Adipose tissue (tissue), 3 donors: ENCODE data around the gene PADI2. TPM values are rescaled to one million over a fixed set of nuclear protein-coding genes. Genes with fewer than 3 reads are reported as not detected.

Source experiments
- H3K27ac ChIP-seq: one replicate; pipeline ENCODE4 v1.5.1; 2013; ENCODE audit warnings: low read depth, low read length
- WGBS, 3 donors: extraction: QIAGEN DNeasy Blood & Tissue Kit; methylation state at CpG; one replicate each; pipeline ENCODE4 v1.1.7; 2013; 5-methylcytosine and 5-hydroxymethylcytosine counted together
- polyA plus RNA-seq, 3 donors: library from polyadenylated mRNA; stranded (reverse); fragments of 200-250 nt; gene quantifications; one replicate each; pipeline ENCODE4 v1.2.3, GENCODE V29; 2013
- donor health status: healthy with polysubstance abuse.
- donor health status: Bipolar disorder and iron deficiency.
- donor health status: healthy.

Gene PADI2
- polyA plus RNA-seq, 3 donors = 1.2 to 4.3 (median 4.2) TPM

DNA sequence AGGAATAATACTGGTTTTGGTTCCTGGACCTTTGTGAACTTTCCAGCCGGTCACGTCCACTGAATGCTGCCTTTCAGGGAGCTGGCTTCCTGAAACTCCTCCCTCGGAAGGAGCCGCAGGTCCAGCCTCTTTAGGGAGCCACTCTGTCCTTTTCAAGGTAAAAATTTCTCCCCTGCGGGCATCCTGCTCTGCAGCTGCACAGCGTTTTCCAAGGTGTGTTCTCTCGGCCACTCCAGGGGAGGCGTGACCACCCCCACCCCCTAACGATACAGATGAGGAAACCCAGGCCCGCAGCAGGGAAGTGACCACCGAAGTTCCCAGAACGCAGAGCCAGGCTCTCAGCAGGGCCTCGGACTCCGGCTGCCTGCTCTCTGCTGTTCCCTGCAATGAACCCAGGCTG, 21.5 kb downstream of the PADI2 start:
- no peak overlapping the region for H3K27ac ChIP-seq

DNA sequence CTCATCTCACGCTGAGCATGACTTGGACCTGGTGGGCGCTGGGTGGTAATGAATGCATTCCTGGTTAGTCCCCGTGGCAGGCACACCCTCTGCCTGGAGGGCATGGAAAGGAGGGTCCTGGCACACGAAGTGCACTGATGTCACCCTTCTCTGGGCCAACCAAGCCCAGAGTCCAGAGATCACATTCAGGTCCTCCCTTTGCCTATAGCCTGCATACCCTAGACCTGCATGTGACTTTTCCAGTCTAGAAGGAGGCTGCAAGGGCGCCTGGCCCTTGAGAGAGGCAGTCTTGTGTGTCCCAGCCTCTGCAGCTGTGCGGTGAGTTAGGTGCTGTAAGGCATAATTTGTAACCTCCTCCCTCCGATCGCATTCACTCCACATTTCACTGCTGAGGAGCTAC, 22.1 kb downstream of the PADI2 start:
- no peak overlapping the region for H3K27ac ChIP-seq
- 71 to 84% (median 82%) methylated on average over 8 of the region's 8 CpGs for WGBS, 3 donors

More for the DNA sequence above, 21.5 kb downstream of the PADI2 start:
- 26 to 62% (median 40%) methylated on average over 14 of the region's 14 CpGs for WGBS, 3 donors

DNA sequence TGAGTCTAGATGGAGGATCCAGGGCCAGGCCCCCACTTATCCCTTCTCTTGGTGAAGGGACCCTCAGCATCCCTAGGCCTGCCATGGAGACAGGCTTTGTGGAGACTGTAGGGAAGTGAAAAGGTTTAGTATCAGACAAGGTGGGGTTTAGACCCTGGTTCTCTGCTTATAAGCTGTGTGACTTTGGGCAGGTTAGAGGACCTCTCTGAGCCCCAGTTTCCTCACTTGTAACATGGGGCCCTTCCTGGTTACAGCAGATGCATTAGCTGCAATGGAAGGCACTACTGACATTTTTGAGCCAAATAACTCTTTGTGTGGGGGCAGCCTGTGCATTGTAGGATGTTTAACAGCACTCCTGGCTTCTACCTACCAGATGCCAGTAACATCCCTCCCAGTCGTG, 22.7 kb downstream of the PADI2 start:
- no peak overlapping the region for H3K27ac ChIP-seq
- 0 to 62% (median 37%) methylated on average over 1 of the region's 1 CpG for WGBS, 3 donors

- 36 to 72% (median 53%) methylated on average over 4 of the region's 4 CpGs for WGBS, 3 donors
- no peak overlapping the region for H3K27ac ChIP-seq
Observed at GRCh38 chr1:17095141-17095540, 24.1 kb downstream of the PADI2 start.

- whole genome bisulfite sequencing, 3 donors = 56 to 80% (median 67%) methylated on average over 5 of the region's 5 CpGs
- H3K27ac ChIP-seq = no peak overlapping the region
Observed at GRCh38 chr1:17094664-17095063, 24.6 kb downstream of the PADI2 start.

- no peak overlapping the region for H3K27ac ChIP-seq
- WGBS, 3 donors = 83 to 93% (median 85%) methylated on average over 8 of the region's 8 CpGs
Observed at GRCh38 chr1:17093822-17094393, 25.3 kb downstream of the PADI2 start.

- 63 to 73% (median 66%) methylated on average over 7 of the region's 7 CpGs for WGBS, 3 donors
- H3K27ac ChIP-seq = no peak overlapping the region
Observed at GRCh38 chr1:17091252-17091651, 28.0 kb downstream of the PADI2 start.

DNA sequence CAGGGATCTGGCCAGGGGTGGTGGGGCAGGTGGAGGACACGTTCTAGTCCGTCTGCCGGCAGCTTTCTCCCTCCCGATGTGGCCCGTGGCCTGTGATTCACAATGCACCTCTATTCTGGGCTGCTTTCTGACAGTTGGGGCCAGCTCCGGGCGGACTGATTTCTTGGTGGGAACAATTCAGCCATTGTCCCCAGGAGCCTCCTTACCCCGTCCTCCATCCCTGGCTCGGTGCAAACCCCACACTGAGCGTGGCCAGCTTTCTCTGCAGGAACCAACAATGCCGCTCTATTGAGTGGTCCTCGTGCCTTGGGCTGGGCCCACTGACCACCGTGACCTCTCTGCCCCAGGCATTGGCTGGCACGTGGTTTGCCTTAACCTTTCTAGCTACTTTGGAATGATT, 29.7 kb downstream of the PADI2 start:
- WGBS, 3 donors = 68 to 86% (median 85%) methylated on average over 14 of the region's 14 CpGs
- no peak overlapping the region for H3K27ac ChIP-seq

- 58 to 72% (median 68%) methylated on average over 6 of the region's 6 CpGs for WGBS, 3 donors
- H3K27ac ChIP-seq = no peak overlapping the region
Observed at GRCh38 chr1:17086751-17087150, 32.5 kb downstream of the PADI2 start.

- 64 to 83% (median 67%) methylated on average over 10 of the region's 10 CpGs for WGBS, 3 donors
- no peak overlapping the region for H3K27ac ChIP-seq
Observed at GRCh38 chr1:17084787-17085186, 34.5 kb downstream of the PADI2 start.

DNA sequence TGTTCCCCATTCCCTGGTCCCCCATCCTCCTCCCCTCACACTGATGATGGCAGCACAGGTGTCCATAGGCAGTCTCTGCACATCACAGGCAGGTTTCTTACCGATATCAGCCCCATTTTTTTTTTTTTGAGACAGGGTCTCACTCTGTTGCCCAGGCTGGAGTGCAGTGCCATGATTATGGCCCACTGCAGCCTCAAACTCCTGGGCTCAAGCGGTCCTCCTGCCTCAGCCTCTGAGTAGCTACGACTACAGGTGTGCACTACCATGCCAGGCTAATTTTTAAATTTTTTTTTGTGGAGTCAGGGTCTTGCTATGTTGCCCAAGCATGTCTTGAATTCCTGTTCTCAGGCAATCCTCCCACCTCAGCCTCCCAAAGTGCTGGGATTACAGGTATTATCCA, 36.5 kb downstream of the PADI2 start:
- H3K27ac ChIP-seq = no peak overlapping the region
- WGBS, 3 donors = 91 to 96% (median 94%) methylated on average over 3 of the region's 3 CpGs

- WGBS, 3 donors = 31 to 90% (median 76%) methylated on average over 2 of the region's 2 CpGs
- H3K27ac ChIP-seq = no peak overlapping the region
Observed at GRCh38 chr1:17081439-17081838, 37.8 kb downstream of the PADI2 start.

GRCh38 chr1:17080880-17081279, 38.4 kb downstream of the PADI2 start:
- WGBS, 3 donors = 30 to 85% (median 85%) methylated on average over 4 of the region's 4 CpGs
- no peak overlapping the region for H3K27ac ChIP-seq

DNA sequence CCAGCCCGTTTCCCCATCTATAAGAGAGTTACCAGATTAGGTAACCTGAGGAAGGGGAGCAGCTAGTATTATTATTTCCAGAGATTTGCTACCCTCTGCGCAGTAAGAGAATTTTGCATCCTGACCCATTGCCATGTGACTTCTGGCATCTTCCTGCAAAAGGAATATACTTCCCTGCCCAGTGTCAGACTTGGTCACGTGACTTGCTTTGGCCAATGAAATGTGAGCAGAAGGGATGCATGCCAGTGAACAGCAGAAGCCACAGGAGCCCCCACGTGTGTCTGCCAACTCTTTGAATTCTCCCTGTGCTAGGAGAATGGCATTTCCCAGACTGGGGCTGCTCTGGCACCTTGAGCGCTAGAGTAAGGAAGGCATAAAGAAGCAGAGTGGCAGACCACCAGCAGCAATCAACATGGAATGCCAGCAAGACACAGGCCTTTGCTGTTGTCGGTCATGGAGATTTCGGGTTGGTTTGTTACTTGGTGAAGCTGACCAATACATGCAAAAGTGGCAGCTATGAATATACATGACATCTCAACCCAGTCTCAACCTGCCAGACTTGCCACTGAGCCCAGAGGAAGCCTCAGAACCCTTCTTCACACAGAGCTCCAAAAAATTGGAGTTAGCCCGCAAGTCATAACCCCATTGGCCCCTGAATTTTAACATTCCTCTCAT, 39.0 kb downstream of the PADI2 start:
- H3K27ac ChIP-seq = no peak overlapping the region
- WGBS, 3 donors = 85 to 90% (median 87%) methylated on average over 8 of the region's 8 CpGs

DNA sequence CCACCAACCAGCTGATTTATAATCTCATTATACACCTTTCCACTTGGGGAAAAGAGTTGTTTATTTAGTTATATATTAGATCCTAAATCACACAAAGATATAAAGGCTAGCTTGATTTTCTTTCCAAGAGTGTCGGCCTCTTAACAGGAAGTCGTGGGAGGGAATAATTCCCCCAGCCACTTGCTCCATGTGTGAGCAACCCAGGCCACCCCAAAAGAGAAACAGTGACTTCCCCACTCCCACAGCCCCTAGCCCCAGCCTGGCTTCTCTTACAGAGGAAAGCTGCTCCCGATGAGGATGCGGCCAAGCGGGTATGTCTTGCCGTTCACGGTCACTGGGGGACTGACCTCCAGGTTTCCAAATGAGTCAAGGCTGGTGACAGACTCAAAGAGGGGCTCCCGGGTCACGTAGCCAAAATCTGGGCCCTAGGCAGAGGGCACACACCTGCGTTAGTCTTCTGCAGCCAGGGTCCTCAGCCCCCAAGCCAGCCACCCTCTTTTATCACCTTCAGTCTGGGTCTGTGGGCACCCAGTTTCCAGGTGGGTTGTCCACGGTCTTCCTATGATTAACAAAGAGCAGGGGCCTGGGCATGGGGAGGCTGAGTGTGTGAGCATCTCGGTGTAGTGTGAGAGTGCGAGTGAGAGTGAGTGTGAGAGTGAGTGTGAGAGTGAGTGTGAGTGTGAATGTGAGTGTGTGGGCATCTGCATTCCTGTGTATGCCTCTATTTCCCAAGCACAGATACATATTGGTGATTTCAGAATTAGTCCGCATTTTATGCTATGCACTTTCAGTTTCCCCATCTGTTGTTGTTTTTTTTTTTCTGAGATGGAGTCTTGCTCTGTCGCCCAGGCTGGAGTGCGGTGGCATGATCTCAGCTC, 40.0 kb downstream of the PADI2 start:
- 84 to 87% (median 84%) methylated on average over 16 of the region's 16 CpGs for WGBS, 3 donors
- no peak overlapping the region for H3K27ac ChIP-seq

DNA sequence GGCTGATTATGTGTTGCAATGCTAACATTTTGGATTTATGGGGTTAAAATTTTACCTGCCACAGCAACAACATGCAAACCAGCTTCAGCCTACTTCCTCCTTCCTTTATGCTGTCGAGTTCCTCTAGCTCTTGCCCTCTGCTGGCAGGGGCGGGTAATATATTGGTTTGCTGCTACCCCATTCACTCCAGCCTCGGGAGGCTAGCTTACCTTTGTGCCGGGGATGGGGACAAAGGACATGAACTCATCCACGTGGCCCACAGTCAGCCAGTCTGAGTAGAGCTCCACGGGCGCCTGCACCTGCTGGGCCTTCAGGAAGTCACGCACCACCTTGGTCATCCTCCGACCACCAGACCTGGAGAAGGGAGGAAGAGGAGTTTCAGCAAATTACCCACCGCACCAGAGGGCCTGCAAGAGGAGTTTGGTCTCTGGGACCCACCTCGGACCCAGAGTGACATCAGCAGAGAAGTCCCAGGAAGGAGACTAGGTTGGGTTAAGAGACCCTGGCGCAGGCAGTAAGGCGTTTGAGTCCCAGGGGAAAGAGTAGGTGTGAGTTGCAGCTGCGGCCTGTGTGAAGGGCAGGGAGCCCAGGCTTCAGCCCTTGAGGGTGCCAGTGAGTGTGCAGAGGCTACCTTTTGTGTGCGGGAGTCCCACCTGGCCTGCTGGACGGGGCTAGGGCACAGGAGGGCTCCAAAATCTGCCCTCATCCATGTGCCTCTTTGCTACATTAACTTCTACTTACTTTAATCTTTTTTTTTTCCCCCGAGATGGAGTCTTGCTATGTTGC, 43.6 kb downstream of the PADI2 start:
- WGBS, 3 donors = 69 to 82% (median 75%) methylated on average over 17 of the region's 17 CpGs
- no peak overlapping the region for H3K27ac ChIP-seq

DNA sequence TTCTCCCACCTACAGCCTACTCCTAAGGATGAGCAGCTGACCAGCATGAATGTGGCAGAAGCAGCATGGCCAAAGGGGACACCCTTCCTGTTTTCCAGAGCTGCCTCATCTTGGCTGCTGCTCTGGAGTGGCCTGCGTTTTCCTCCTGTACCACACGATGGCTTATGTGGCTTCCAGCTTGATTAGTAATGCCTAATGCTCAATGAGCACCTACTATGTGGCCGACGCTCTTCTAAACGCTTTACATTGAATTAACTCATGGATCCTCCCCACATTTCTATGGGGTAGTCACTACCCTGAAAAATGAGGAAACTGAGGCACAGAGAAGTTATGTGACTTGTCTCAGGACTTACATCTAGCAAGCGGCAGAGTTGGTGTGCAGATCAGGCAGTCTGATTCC, 47.5 kb downstream of the PADI2 start:
- H3K27ac ChIP-seq = no peak overlapping the region
- 81 to 85% (median 83%) methylated on average over 6 of the region's 6 CpGs for WGBS, 3 donors

DNA sequence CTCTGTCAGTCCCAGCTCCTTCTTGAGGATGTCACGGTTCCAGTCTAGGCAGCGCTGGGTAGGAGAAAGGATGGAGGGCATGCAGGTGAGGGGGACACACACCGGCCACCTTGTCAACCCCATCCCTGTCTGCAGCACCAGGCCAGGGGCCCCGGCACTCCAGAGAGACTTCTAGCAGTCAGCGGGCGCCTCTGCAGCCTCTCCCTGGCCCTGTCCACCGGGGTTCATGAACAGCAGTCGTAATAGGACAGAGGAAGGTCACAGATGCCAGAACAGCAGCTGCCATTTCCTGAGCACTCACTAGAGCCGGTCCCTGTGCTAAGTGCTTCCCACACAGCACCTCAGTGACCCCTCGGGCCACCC, 49.1 kb downstream of the PADI2 start:
- H3K27ac ChIP-seq = no peak overlapping the region
- WGBS, 3 donors = 62 to 79% (median 65%) methylated on average over 10 of the region's 10 CpGs
